ENCODE results near the gene LAMC1.
"Not testable (repeated sequence)": the region's sequence is repeated elsewhere in the genome, so short reads cannot be mapped to it uniquely, and the experiment has no call there.

The LAMC1 gene

DNA sequence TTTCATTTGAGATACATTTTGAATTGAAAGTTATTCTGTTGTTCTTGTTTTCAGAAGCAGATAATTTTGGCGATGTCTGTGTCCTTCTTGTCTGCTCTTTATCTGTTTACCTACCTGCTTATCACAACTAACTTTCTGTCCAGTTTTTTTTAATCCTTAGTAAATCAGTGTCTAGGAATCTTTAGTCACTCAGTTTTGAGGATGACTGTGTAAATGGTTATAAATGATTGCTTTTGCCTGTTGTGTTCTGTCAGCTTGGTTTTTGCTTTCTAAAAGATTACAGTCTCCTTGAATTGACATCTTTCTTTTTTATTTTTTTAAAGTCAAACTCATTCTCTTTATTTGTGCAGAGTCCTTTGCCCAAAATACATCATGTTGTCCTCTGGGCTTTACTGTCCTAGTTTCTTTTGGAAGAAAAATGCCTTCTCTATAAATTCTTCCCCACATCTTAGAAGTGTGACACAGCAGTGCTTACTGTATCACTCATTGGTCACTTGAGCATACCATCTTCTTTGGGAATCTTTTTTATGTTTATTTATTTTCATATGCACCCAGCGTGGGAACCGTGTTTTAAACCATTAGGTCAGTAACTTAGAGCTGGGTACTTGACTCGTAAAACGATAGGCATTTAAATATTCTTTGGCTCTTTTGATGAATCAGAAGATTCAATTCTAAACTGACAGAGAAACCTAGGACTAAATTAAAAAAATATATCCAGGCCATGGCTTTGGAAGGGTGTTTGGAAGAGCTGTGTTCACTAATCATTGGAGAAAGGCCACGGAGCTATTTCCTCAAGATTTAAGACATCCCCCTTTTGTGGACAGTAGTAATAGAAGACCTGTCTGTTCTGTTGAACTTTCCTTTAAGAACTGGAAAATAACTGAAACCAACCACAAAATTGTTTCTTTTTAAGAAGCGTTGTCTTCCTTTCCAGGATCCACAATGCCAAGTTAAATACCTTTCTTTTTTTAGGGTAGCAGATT, 20.9 kb downstream of the LAMC1 start:
- DNase-seq (ENCODE audit: low read depth in 2 of 2), result no peak

DNA sequence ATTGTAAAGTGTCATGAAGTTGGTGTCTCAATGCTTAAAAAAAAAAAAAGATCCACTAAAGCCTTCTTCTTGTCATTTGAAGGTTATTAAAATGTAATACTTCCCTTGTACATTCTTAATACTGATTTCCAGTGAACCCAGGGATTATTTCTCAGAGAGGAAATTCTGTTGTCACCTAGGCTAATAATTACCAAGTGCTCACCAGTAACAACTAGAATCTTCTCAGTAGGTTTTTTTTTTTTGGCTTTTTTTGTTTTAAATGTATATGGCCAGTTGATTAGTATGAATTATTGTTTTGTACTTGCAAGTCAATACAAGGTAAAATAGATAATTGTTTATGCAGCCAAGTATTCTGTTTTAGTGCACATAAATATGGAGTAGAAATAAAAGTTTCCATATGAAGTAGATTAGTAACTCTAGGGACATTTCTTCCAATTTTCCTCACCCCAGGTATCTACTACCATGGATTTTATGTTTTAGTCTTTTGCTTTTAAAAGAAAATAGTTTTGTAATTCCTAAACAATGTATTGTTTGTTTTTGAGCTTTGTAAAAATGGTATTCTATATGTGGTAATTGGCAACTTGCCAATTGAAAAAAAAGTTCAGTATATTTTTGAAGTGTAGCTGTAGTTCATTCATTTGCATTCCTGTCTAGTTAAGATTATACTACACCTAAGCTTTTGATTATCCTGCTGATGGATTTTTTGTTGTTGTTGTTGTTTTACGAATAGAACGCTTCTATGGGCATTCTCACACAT, 21.9 kb downstream of the LAMC1 start:
- DNase-seq (ENCODE audit: low read depth in 2 of 2), result no peak

DNA sequence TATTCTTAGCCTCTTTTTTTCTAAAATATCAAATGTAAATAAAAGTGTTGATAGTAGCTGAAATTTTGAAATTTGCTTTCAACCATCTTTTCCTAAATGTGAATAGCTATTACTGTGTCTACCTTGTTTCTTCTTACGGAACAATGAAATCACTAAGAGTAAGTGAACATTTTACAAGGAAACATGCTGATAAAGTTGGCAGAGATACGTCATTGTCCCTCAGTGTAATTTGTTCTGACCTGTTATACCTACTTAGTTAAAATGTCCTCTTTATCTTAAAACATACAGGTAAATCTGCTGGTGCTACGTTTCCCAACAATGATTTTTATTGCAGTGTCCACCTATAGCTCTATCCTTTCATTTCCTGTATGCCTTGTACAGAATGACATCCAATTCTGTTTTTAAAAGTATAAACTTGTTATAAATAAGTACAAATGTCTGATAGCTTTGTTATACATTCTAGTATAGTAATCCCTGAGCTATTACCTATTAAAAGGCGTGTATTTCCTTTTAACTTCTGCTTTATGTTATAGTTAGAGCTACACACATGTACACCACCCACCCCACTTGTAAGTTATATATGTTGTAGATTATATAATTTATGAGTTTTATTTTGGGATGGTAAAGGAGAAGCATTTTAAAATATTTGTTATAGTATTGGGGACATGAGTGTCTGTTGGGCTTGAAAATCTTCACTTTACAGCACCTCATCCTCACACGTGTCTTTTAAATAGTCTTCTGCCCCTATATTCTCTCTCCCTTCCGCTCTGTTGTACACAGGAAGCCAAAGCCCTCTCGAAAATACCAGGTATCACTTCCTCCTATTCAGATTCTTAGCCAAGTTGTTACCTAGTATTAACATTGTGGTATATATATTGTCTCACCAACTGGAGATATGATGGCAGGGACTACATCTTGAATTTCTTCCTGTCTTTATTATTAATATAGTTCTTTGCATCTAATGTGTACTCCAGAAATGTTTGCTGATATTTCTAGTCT, 25.2 kb downstream of the LAMC1 start:
- DNase-seq (ENCODE audit: low read depth in 2 of 2), result no peak

DNA sequence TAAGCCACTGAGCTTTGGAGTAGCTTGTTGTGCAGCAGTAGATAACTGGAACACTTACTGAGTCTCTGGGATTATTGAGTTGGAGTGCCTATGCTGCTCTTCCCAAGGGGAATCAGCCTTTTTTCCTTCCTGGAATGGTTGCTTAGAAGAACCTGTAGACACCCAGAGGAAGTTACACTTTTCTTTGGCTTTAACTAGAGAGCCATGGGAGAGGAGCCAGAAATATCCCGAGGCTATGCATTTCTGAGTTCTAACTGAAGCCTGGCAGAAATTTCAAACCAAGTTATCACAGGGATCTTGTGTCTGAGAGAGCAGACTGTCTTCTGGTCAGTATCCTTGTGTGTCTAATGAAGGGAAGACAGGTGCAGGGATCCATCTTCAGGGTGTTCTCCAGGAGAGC, 28.3 kb downstream of the LAMC1 start:
- no peak for DNase-seq (ENCODE audit: low read depth in 2 of 2)

DNA sequence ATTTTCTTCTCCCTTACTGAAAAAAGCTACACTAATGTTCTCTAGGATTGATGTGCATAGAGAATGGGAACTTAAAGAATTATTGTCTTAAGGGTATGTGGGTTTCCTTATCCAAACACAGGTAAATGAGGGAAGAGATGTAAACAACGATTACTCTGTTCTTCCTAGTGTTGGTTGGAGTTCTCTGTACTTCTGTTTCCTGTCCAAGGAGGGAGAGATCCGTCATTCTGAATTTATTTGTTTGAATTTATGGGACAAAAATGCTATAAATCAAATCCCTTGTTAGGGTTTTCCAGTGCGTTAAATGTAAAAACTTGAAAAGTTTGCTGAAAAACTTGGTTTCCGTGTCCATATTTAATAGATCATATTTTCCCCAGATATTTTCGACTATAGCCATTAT, 29.6 kb downstream of the LAMC1 start:
- DNase-seq (ENCODE audit: low read depth in 2 of 2), result no peak

DNA sequence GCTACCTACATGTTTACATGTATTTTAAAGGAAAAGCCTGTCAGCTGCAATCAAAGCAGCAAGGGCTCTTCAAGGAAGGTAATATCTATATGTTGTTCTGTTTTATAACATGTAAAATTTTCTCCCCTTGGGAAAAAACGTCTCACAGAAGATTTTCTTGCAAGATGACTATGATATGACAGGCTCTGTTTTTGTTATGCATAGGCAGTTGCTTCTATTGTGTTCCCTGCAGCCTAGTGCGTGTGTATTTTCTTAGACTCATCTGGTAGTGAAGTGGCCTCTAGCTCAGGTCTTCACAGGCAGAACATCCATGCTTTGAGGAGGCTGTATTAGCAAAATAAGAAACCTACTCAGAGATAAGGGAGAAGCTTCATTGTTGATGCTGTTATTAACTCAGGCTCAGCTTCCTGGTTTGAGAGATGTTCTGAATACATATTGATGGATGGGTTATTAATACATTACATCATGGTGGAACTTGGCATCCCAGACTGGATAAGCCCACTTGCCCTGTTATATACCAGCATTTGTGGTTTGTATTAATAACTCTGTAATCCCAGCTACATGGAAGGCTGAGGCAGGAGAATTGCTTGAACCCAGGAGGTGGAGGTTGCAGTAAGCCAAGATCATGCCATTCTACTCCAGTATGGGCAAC, 35.8 kb downstream of the LAMC1 start:
- DNase-seq (ENCODE audit: low read depth in 2 of 2), result no peak

DNA sequence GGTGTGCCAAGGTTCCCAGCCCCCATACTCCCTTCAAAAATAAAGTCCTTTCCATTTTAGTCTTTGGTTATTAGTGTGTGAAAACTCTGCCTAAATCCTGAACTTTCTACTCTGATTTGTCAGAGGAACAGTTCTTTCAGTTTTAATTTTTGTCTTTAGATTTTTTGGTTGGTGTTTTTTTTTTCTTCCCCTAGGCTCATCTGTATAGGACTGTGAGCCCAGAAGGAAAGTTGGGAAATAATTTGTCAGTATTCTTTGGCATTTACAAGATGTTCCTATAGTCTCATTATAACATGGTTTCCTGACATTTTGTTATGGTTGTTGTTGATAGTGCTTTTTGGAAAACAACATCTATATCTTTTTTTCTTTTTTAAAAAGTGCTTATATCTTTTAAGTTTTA, 38.0 kb downstream of the LAMC1 start:
- DNase-seq (ENCODE audit: low read depth in 2 of 2), result no peak

DNA sequence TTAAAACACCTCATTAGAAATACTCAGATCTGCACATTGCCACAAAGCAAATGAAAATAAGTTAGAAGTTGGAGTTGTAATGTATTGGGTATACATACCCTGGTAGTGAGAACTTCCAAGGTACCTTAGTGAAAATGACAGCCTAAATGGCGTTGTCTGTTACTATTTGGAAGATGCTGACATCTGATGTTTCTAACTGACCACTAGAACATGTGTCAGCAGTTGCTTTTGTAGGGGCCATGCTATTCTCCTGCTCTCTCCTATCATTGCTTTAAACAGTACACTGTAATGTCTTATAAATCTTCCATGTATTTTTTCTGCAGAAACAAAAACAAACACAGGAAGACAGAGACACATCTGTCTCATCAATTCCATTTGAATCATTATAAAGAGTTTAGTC, 40.1 kb downstream of the LAMC1 start:
- no peak for DNase-seq (ENCODE audit: low read depth in 2 of 2)

DNA sequence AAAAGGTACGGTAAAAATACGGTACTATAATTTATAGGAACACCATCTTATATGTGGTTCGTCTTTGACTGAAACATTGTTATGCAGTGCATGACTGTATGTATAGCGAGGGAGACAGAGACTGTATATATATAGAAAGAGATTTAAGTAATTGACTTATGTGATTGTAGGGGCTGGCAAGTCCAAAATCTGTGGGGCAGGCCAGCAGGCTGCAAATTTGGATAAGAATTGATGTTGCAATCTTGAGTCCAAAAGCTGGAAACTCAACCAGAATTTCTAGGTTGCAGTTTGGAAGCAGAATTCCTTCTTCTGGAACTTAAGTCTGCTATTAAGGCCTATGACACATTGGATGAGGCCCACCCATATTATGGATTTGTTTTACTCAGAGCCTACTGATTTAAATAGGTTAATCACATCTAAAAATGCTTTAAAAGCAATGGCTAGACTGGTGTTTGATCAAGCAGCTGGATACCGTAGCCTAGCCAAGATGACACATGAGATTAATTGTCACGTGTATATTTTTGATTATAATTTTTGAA, 42.0 kb downstream of the LAMC1 start:
- no peak for DNase-seq (ENCODE audit: low read depth in 2 of 2)

DNA sequence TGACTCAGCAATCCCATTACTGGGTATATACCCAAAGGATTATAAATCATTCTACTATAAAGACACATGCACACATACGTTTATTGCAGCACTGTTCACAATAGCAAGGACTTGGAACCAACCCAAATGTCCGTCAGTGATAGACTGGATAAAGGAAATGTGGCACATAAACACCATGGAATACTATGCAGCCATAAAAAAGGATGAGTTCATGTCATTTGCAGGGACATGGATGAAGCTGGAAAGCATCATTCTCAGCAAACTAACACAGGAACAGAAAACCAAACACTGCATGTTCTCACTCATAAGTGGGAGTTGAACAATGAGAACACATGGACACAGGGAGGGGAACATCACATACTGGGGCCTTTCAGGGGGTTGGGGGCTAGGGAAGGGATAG, 43.2 kb downstream of the LAMC1 start:
- DNase-seq (ENCODE audit: low read depth in 2 of 2), result not testable (repeated sequence)

DNA sequence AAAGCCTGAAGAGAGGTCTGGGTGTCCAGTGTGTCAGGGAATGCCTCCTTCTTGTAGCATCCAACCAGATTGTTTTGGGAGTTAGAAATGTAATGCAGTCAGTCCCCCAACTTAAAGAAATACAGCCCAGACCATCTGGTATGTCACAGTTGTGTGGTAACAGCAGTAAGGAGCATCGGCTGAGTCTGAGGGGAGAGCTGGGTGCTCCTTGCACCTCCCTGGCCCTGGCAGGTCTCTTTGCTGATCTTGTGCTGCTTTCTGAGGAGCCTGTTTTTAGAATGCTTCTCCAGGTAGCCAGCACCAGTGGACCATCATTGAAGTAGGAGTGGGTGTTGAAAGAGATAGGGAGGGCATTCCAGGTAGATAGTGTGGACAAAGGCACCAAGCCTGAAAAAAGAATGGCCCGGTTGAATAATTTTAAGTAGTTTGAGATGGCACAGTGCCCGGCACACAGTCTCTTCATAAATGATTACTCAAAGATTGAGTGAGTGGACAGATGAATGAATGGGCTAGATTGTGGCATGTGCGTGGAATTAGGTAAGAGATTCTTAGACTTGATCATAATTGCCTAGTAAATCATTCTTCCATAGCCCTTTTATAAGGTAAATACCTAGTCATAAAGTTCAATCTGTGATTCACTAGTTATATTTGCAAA, 46.5 kb downstream of the LAMC1 start:
- no peak for DNase-seq (ENCODE audit: low read depth in 2 of 2)

DNA sequence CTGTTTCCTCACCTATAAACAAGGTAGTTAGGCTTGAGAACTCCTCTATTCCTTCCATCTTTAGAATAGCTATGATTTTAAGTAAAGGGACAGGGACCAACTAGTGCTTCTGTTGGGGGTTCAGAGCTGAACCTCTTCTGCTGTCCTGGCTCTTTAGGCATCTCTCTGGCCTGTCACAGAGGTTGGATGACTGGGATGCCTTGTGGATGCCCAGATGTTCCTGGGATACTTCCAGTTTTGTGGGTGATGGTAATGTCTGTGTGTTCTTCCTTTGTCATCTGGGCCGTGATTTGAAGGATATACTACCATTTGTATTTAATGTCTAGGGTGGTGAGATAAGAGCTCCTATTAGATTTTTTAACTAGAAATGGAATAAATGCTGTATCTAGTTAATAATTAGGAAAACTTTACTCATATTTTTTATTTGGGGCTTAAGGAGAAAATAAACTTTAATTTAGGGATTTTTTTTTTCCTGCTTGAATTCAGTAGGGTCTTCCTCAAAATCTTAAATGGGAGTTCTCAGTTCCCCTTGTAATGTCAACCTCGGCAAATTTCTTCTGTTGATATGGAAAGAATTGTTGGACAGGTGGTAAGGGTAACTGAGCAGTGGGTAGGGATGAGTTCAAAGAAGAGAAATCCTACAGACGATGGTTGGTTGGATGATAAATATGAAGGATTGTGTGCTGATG, 47.2 kb downstream of the LAMC1 start:
- no peak for DNase-seq (ENCODE audit: low read depth in 2 of 2)

DNA sequence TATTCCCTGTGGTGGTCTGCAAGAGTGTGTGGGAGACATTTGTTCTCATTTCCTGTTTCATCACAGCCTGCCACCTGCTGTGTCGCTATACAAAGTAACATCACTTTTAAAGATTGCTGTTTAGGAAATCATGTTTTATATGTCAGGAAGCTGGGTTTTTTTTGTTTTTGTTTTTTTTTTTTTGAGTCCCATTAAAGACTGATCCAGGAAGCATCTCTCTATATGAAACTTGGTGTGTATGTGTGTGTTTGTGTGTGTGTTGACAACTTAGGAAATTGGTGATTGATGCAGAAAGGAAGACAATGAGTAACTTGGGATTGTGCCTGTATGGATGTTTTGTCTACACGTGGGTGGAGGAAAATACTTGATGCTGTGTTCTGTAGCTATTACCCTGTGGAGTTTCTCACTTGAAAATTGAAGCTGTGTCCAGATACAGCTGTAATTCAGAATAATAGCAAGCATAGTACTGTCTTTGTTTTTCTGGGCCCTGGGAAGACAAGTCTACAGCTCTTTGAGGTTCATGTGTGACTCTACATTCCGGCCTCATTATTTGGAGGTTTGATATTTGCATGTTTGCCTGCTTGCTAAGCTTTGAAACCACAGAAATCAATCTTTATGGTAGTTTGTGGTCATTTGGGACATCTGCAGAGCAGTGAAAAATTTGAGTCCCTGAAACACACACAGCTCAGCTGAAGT, 47.9 kb downstream of the LAMC1 start:
- DNase-seq (ENCODE audit: low read depth in 2 of 2), result no peak

DNA sequence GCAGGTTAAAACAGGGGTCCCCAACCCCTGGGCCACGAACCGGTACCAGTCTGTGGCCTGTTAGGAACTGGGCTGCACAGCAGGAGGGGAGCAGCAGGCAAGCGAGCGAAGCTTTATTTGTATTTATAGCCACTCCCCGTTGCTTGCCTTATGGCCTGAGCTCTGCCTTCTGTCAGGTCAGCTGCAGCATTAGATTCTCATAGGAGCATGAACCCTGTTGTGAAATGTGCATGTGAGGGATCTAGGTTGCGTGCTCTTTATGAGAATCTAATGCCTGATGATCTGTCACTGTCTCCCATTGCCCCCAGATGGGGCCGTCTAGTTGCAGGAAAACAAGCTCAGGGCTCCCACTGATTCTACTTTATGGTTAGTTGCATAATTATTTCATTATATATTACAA, 49.4 kb downstream of the LAMC1 start:
- not testable (repeated sequence) for DNase-seq (ENCODE audit: low read depth in 2 of 2)

DNA sequence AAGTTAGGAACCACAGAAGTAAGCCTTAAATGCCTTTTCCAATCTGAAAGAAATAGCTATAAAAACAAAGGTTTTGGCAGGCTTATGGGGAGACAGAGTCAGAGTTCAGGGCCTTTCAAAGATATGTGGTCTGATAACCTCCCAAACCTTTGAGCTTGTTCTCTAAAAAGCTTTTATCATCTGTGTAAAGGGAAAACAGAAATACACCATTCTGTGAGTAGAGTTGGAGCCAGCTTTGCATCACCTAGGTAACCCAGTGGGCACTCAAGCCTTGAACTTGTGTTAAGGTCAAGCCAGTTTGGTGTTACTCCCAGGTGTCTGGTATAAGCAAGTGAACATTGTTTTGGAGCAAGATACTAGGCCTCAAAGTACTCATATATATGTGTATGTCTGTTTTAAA, 50.1 kb downstream of the LAMC1 start:
- no peak for DNase-seq (ENCODE audit: low read depth in 2 of 2)

DNA sequence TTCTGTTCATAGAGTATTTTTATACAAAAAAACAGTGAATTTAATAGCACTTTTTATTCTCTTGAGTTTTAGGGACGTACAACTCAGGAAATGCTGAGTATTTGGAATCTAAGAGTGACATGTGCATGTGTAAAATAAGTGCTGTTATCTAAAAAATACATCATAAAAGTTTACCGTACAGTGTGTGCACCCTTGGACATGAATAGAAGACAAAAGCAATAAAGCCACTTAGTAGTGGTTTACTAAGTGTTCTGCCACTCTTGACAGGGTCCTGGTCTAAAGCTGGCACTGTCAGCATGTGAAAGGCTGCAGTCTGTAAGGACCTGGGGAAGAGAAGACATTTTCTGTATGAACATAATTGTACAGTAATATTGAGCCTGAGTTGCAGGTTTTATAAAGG, 51.0 kb downstream of the LAMC1 start:
- no peak for DNase-seq (ENCODE audit: low read depth in 2 of 2)

DNA sequence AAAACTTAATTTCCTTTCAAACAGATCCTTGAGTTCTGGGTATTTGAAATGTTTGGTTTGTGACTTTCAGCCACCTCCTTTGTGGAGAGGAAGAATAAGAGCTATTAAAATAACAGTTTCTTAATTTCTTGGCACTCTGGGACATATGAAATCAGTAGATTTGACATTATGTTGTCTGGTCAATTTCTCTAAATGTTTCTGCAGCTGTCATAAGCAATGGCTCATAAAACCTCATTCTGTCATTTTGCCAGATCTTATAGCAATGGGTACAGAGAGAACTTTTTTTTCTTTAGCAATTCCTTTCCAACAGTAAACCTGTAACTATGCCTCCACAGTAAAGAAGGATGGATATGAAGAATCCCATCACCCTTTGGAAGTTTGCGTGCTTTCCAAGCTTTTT, 52.6 kb downstream of the LAMC1 start:
- no peak for DNase-seq (ENCODE audit: low read depth in 2 of 2)

DNA sequence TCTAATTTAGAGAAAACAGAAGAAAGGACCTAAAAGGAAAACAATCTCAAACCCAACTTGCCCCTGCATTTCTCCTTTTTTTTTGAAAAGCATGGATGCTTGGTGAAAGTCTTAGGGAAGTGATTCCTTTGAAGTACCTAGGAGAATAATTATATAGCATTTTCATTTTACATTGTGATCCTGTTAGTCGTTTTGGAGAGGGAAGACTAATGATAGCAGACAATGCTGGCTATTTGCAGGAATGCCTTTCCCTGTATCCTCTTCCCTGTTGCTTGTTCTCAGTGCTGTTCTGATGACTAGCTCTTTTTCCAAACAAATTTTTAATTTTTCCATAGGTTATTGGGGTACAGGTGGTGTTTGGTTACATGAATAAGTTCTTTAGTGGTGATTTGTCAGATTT, 53.9 kb downstream of the LAMC1 start:
- DNase-seq (ENCODE audit: low read depth in 2 of 2), result no peak

DNA sequence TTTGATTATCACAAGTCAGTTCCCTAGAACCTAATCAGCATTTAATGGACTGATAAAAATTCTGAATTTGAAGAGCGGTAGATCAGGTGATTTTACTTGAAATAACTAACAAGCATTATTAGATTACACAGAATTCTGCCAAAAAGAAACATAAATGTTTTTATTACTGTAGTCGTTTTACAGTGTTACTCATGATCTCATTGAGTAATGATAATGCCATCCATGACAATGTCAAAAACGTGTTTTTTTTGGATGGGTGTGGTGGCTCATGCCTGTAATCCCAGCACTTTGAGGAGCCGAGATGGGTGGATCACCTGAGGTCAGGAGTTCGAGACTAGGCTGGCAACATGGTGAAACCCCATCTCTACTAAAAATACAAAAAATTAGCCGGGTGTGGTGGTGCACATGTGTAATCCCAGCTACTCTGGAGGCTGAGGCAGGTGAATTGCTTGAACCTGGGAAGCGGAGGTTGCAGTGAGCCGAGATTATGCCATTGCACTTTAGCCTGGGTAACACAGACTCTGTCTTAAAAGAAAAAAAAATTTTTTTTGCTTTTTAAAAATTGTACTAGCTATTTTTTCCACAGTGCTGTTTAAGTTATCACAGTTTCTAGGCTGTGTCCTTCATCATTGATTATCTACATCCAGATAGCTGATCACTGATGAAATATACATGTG, 56.6 kb downstream of the LAMC1 start:
- no peak for DNase-seq (ENCODE audit: low read depth in 2 of 2)
